Osteocyte (in vitro differentiated cells): ENCODE measurements around the gene EIF2B4. TPM values are rescaled to one million over a fixed set of nuclear protein-coding genes. Genes with fewer than 3 reads are reported as not detected.

Experiments used
- DNase-seq: peaks from one replicate; pipeline ENCODE4 v3.0.0; 2021; ENCODE audit warnings: mixed read lengths; ENCODE audit not compliant: unreplicated experiment; ENCODE audit errors: extremely low spot score
- H3K27ac Mint-ChIP-seq: one replicate; pipeline ENCODE4 v1.8.0; 2021; ENCODE audit warnings: mild to moderate bottlenecking, mixed read lengths; ENCODE audit not compliant: unreplicated experiment
- H3K27me3 Mint-ChIP-seq: one replicate; pipeline ENCODE4 v1.8.0; 2021; ENCODE audit warnings: mixed read lengths; ENCODE audit not compliant: unreplicated experiment
- H3K36me3 Mint-ChIP-seq: one replicate; pipeline ENCODE4 v1.8.0; 2021; ENCODE audit warnings: mixed read lengths; ENCODE audit not compliant: unreplicated experiment
- H3K4me1 Mint-ChIP-seq: one replicate; pipeline ENCODE4 v1.8.0; 2021; ENCODE audit warnings: mixed read lengths; ENCODE audit not compliant: unreplicated experiment
- H3K4me3 Mint-ChIP-seq: one replicate; pipeline ENCODE4 v1.8.0; 2021; ENCODE audit warnings: mild to moderate bottlenecking, moderate library complexity, mixed read lengths; ENCODE audit not compliant: unreplicated experiment
- H3K9me3 Mint-ChIP-seq: one replicate; pipeline ENCODE4 v1.8.0; 2021; ENCODE audit warnings: mixed read lengths; ENCODE audit not compliant: unreplicated experiment
- CTCF ChIP-seq: fragments of 200-600 bp; sonication (generic); IDR thresholded peaks from 2 replicates; pipeline ENCODE4 v1.5.0; 2021; ENCODE audit warnings: antibody characterized with exemption, mild to moderate bottlenecking, moderate library complexity
- total RNA-seq: library from RNA; stranded (reverse); gene quantifications from 2 replicates; pipeline ENCODE4 v1.2.1, GENCODE V29; 2021

Gene EIF2B4
- total RNA-seq, 1 donor from 2014 or later: 50.4 TPM

GRCh38 chr2:27316655-27317412, 53.3 kb downstream of the EIF2B4 start:
- H3K9me3 Mint-ChIP-seq: no peaks in the 10 kb centered on the region
- peaks cover 13% of the 10 kb centered on the region for H3K4me1 Mint-ChIP-seq
- no peaks in the 10 kb centered on the region for H3K36me3 Mint-ChIP-seq
- H3K4me3 Mint-ChIP-seq: no peak overlapping the region
- H3K27ac Mint-ChIP-seq: no peak overlapping the region
- no peak for DNase-seq
- H3K27me3 Mint-ChIP-seq: no peaks in the 10 kb centered on the region
- no peak for TF ChIP-seq CTCF

- Mint-ChIP-seq H3K36me3 (peaks cover 6% of the 10 kb centered on the region), H3K9me3 (no peaks in the 10 kb centered on the region), H3K4me1 (no peaks in the 10 kb centered on the region), H3K27me3 (no peaks in the 10 kb centered on the region), H3K27ac (no peak overlapping the region), H3K4me3 (no peak overlapping the region)
- no peak for TF ChIP-seq CTCF
- no peak for DNase-seq
Measured at GRCh38 chr2:27315122-27315521, 55.0 kb downstream of the EIF2B4 start.

GRCh38 chr2:27314709-27315108, 55.4 kb downstream of the EIF2B4 start:
- no peaks in the 10 kb centered on the region for H3K27me3 Mint-ChIP-seq
- DNase-seq: no peak
- no peaks in the 10 kb centered on the region for H3K4me1 Mint-ChIP-seq
- TF ChIP-seq CTCF: no peak
- peaks cover 8% of the 10 kb centered on the region for H3K36me3 Mint-ChIP-seq
- no peak overlapping the region for H3K4me3 Mint-ChIP-seq
- H3K9me3 Mint-ChIP-seq: no peaks in the 10 kb centered on the region
- H3K27ac Mint-ChIP-seq: no peak overlapping the region

Other genes starting within 250 kb of the EIF2B4 start
- 0.48 TPM in 1 of 2 replicates, not detected in the other for gene ABHD1, start 246.5 kb downstream of the EIF2B4 start, total RNA-seq
- gene PREB, start 235.7 kb downstream of the EIF2B4 start, total RNA-seq: 42.7 and 46.3 TPM in 2 replicates
- not detected in 2 replicates for gene PRR30, start 230.9 kb downstream of the EIF2B4 start, total RNA-seq
- not detected in 2 replicates for gene TCF23, start 221.3 kb downstream of the EIF2B4 start, total RNA-seq
- 117 and 125 TPM in 2 replicates for gene ATRAID, start 158.3 kb downstream of the EIF2B4 start, total RNA-seq
- gene SLC5A6, start 158.1 kb downstream of the EIF2B4 start, total RNA-seq: 33.2 and 33.3 TPM in 2 replicates
- gene CAD, start 153.0 kb downstream of the EIF2B4 start, total RNA-seq: 72.6 and 76.9 TPM in 2 replicates
- not detected in 2 replicates for gene SLC30A3, start 107.3 kb downstream of the EIF2B4 start, total RNA-seq
- gene DNAJC5G, start 94.9 kb downstream of the EIF2B4 start, total RNA-seq: not detected in 2 replicates
- gene TRIM54, start 87.9 kb downstream of the EIF2B4 start, total RNA-seq: not detected in 2 replicates
- 2.6 and 4.1 TPM in 2 replicates for gene UCN, start 61.9 kb downstream of the EIF2B4 start, total RNA-seq
- 76.0 and 85.5 TPM in 2 replicates for gene MPV17, start 47.2 kb downstream of the EIF2B4 start, total RNA-seq
- gene GTF3C2, start 13.6 kb downstream of the EIF2B4 start, total RNA-seq: 57.4 and 59.4 TPM in 2 replicates
- gene SNX17, start 278 bp upstream of the EIF2B4 start, total RNA-seq: 124 and 134 TPM in 2 replicates
- gene ZNF513, start 10.4 kb upstream of the EIF2B4 start, total RNA-seq: 15.7 and 19.1 TPM in 2 replicates
- 70.7 and 74.2 TPM in 2 replicates for gene PPM1G, start 39.3 kb upstream of the EIF2B4 start, total RNA-seq
- 129 and 137 TPM in 2 replicates for gene NRBP1, start 58.3 kb upstream of the EIF2B4 start, total RNA-seq
- gene KRTCAP3, start 72.0 kb upstream of the EIF2B4 start, total RNA-seq: 2.3 and 3.2 TPM in 2 replicates
- gene IFT172, start 119.4 kb upstream of the EIF2B4 start, total RNA-seq: 42.5 and 46.4 TPM in 2 replicates
- 9.6 and 10.5 TPM in 2 replicates for gene FNDC4, start 124.9 kb upstream of the EIF2B4 start, total RNA-seq
- gene GCKR, start 126.5 kb upstream of the EIF2B4 start, total RNA-seq: not detected in 2 replicates
- gene ZNF512, start 212.7 kb upstream of the EIF2B4 start, total RNA-seq: 43.6 and 52.5 TPM in 2 replicates